ENCODE data around the gene MALAT1.

Gene MALAT1

DNA sequence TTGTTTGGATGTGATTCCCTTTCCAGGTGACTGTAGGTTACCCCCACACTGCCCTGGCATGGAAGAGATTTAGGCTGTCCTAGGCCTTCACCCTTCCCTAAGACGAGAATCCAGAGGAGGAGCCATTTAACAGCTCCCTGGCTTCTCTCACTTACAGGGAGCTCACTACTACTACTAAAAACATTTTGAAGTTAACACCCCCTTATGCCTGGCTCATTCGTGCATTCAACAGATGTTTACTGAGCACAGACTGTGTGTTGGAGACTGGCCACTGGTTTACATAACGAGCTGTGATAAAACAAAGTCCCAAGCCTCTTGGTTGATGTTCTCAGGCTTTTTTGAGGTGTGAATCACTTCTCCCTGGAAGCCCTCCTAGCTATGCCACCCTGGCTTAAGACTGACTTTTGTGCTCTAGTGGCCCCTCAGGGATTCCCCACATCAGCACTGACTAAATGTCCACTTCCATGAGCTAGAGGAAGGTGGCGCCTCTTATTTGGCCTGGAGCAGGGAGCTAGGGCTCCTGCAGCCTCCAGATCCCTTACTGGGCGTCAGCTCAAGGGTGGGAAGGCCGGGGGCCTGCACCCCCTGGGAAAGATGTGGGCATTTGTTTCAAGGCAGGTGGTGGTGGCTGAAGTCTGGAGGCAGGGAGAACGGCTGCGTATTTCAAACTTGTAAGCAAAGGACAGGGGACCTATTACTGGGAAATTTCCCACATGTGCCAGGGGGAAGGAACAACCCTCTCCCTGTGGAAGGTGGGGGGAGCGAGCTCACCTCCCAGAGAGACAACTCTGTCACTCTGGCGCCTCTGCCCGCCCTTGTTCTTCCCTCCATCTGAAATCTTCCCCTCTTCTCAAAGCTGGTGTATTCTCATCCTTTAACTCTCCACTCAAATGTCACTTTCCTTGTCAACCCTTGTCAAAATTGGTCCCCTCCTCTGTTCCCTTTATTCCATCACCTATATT lies 19.4 kb upstream of the MALAT1 start:
- no peak for DNase-seq (ENCODE audit: low read depth)

DNA sequence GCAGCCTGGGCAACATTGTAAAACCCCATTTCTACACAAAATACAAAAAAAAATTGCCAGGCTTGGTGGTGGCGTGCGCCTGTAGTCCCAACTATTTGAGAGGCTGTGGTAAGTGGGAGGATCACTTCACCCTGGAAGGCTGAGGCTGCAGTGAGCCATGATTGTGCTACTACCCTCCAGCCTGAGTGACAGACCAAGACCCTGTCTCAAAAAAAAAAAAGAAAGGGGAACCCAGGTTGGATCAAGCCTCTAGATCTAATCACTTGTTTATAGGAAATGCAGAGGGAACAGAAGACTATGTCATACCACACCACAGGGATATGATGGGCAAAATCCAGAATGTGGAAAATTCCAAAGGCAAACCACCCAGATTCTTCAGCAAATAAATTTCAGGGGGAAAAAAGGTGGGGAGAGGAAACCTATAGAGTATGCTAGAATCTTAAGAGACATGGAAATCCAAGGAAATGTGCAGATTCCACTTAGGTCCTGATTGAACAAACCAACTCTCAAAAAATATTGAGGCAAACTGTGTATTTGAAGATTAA lies 16.5 kb upstream of the MALAT1 start:
- DNase-seq (ENCODE audit: low read depth) = no peak

GRCh38 chr11:65485920-65486219 lies 13.0 kb upstream of the MALAT1 start:
- no peak for DNase-seq (ENCODE audit: low read depth)

DNA sequence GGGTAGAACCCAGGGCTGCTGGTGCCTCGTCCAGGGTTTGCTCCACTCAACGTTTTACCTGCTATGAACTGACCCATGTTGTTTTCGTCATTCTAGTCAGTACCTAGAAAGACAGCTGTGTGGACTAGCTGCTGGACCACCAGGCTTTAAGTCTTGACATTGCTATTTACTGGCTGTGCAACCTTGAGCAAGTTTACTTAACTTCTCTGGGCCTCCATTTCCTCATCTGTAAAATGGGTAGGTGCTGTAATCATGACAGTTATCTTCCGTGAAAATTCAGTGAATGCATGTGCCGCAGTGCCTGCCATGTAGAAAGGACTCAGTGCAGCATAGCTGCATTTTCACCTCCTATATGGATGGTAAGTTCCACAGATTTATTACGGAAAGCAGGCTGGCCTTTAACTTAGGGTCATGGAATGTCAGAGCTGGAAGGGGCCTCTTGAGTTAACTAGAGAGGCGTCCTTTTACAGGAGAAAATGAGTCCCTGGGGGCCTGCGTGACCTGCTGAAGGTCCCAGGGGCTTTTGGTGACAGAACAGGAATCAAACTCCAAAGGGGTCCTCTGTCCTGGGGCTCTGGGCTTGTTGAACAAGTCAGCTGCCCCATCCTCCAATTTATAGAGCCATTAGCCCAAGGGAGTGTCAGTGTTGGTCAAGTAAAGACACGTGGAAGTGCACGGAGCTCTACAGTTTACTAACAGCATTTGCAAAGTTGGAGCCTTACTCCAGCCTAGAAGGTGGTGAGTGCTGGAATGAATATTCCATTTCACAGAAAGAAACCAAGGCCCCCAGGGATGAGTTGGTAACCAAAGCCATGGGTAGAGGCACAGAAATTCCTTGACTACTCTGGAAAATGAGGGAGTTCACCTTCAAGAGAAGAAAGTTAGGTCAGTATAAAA lies 12.0 kb upstream of the MALAT1 start:
- DNase-seq (ENCODE audit: low read depth) = no peak

DNA sequence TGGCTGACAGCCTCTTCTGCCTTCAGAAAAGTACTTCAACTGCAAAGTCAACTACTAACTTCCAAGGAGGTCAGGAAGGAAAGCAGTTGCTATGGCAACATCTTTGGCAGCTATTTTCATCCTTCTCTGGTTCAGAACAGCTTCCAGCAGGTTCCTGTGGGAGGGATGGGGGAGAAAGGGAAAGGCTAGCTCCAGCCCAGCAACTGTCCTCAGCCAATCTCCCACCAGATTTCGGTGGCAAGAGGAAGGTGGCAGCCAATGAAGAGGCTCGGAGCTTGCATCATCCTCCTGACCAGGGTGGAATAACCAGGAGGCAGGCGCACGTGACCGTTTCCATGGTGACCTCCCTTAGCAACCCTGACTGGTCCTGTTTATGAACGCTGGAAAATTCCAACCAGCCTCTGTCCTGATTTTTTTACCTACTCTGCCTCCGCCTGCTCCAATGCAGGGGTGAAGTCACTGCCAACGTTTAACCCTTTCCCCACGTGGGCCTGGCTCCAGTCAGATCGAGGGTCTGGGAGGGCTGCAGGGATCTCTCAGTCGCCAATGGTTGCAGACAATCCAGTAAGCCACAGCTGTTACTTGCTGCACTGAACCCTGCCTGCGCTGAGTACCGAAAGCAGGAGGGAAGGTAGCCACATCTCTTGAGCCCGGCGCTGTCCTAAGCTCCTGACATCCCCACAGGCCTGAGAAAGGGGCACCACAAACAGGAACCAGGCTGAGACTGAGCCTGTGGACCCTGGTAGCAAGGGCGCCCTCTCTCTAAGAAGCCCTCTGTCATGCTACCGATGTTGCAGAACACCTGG lies 11.2 kb upstream of the MALAT1 start:
- DNase-seq (ENCODE audit: low read depth) = peak; percentile 100

- no peak for DNase-seq (ENCODE audit: low read depth)
Observed at GRCh38 chr11:65488273-65489034, 10.4 kb upstream of the MALAT1 start.

DNA sequence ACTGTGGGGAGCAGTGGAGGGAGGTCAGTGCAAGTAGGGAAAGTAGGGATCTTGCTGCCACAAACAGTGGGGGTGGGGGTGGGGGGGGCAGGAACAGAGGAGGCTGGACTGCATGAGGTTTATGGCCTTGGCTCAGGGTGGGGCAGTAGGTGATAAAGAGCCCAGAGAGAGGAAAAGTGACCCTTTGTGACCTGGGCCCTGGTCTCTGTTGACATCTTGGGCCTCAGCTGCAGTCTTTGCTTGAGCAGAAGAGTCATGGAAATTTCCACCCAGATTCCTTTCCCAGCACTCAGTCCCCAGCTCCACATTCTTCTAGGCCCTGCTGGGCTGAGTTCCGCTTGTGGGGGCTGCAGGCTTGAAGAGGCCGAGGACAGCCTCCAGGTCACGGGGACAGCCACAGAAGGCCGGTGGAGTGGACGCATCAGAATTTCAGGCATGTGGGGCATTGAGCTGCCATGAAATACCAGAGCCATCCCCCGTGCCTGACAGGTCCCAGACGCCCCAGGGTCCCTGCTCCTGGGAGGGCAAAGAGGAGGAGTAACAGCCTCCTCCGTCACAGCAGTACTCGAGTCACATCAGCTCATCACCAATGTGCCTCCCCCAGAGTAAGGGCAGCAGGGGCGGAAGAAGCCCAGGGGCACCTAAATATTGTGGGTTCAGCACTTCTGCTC lies 9.7 kb upstream of the MALAT1 start:
- DNase-seq (ENCODE audit: low read depth) = no peak

DNA sequence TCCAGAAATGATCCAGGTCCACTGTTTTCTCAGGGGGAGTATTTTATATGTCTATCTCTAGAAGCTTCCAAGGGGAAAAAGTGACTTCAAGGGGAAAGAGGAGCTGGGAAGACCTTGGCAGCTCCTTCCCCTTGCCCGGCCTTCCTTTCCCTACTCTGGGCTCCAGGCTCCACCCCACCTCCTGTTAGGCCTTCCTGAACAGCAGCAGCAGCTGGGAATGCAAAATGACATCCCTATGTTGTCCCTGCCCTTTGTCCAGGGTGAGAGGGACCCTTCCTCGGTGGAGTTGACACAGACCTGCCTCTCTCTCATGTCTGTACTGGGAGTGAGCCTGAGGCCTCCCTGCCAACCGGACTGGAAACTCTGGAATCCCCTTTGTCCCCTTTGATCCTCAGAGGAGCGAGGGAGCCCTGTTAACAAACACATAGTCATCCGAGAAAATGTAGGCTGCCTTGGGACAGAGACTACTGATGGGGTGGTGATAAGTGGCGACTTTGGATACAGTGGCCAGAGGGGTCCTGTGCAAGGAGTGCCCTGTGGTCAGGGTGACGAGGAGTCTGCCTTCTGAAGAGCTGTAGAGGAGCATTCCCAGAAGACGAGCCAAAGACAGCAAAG lies 9.0 kb upstream of the MALAT1 start:
- no peak for DNase-seq (ENCODE audit: low read depth)

DNA sequence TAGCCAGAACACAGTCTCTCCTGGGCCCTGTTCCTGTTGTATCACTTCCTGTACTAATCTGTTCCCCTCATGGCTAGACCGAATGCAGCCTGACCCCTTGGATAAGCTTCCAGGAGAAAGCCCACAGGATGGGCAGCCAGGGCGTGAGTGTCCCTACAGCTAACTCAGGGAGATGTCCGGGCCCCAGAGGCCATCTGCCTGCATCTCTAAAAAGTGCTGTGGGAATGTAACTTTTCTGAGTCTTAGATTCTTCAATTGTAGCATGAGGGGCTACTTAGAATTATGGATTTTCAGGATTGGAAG lies 7.7 kb upstream of the MALAT1 start:
- no peak for DNase-seq (ENCODE audit: low read depth)

DNA sequence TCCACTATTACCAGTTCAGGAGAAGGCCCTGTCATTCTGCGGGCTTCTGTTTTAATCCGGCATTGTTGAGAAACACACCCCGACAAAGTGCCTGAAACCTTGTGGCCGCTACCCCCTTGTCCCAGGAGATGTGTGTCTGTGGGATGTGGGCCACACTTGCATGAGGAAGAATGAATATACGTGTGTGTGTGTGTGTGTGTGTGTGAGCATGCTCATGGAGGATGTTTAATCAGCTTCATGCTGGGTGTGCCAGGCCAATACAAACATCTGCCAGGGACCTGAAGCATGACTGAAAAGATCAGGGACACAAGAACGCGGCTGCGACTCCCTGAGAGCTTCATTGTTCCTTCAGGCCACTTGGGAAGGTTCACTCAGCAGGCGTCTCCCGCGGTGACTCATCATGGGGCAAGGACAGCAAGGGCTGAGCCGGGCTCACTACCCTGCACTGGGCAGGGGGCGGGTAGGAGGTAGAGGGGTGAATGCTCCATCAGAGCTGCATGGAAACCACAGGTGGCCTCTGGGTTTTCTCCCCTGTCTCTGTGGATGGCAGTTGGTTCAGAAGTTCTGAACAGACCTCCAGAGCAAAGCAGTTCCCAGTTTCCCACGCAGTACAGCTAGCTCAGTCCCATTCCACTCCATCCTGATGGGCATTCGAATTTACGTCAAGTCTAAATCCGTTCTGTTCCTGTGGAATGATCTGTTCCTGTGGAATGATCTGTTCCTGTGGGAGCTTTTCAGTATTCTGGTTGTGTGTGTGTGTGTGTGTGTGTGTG lies 7.0 kb upstream of the MALAT1 start:
- DNase-seq (ENCODE audit: low read depth) = no peak

GRCh38 chr11:65492387-65492636 lies 6.5 kb upstream of the MALAT1 start:
- DNase-seq (ENCODE audit: low read depth) = no peak

DNA sequence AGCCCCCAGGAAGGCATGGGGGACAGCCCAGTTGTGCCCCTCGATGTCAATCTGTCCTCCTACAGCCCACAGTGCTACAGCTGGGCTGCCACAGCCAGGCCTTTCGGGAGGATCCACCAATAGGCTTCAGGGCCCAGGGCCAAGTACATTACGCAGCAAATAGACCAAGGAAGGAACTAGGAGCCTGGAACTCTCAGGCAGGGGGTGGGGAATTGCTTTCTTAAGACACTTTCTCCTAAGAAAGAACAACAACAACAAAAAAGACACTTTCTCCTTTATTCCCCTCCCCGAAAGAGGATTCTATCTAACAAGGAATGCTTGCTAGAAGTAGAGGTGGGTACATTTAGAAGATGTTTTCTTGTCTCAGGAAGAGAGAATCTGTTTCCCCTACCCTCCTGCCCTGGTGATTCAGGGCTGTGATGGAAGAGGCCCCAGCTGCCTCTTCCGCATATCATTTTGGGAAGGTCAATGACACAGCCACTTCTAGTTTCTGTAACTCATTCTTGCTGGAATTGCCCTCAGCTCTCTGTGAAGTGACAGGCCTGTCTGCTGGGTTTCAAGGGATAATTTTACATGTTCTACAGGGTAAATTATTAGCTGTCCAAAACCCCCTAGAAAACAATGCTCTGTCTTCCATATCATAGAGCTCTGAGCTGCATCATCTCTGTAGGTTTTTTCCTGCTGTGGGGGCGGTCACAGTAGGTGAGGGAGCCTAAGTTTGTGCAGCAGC lies 6.0 kb upstream of the MALAT1 start:
- DNase-seq (ENCODE audit: low read depth) = no peak

DNA sequence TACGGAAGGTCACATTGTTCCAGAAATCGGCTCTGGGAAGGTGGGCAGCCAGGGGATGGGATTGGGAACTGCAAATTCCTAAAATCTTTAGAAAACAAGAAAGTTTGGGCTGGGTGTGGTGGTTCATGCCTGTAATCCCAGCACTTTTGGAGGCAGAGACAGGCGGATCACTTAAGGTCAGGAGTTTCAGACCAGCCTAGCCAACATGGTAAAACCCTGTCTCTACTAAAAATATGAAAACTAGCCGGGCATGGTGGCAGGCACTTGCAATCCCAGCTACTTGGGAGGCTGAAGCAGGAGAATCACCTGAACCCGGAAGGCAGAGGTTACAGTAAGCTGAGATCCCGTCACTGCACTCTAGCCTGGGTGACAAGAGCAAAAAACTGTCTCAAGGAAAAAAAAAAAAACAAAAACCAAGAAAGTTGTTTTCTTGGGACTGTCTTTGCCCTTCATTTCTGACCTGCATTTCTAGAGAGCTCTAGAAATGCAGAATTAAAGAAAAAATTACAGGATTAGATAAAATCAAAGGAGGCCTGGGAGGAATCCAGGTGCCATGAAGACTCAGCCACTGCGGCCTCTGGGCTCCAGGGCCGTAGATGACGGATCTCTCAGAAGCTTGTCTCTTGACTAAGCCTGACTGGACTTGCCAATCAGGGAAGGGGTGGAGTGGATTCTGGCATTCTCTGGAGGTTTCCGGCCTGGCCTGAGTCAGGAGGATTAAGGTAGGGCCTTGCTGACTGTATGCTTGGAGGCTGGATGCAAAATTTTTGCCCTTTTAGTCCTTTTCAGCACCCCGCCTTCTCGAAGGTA lies 5.3 kb upstream of the MALAT1 start:
- peak; percentile 94 for DNase-seq (ENCODE audit: low read depth)

DNA sequence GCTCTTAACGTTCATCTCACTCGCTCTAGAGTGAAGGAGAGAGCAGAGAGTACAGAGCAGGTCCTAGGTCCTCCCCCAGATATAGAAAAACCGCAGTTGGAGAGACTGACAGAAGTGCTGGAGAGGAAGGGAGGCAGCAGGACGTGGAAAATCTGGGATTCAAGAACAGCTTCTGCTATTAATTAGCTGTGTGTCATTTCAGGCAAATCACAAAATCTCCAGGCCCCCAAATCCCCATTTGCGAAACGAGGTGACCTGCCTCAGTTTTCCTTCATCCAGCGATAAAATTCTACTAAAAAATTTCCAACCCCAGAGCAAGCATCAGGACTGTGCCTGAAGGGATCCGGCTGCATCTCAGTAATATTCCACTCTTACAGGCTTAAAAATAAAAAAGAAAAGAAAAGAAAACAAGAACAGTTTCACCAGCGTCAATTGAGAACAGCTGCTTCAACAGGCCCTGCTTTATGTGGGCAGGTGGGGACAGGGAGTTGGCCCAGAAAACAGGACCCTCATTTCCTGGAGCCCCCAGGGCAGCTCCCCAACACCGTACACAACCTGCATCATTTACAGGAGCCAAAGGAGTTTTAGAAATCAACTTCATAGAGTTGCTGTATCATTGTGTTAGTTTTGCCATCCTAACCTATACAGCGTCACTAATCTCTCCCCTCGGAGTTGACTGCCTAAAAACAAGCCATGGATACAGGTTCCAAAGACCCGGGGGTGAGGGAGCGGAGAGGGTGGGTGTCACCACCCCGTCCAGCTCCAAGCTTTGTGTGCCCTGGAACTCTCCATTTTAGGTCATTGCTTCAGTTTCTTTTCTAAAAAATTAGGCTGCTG lies 2.3 kb upstream of the MALAT1 start:
- no peak for DNase-seq (ENCODE audit: low read depth)

- DNase-seq (ENCODE audit: low read depth) = peak; percentile 99
Observed at GRCh38 chr11:65497141-65498041, 1.5 kb upstream of the MALAT1 start.

DNA sequence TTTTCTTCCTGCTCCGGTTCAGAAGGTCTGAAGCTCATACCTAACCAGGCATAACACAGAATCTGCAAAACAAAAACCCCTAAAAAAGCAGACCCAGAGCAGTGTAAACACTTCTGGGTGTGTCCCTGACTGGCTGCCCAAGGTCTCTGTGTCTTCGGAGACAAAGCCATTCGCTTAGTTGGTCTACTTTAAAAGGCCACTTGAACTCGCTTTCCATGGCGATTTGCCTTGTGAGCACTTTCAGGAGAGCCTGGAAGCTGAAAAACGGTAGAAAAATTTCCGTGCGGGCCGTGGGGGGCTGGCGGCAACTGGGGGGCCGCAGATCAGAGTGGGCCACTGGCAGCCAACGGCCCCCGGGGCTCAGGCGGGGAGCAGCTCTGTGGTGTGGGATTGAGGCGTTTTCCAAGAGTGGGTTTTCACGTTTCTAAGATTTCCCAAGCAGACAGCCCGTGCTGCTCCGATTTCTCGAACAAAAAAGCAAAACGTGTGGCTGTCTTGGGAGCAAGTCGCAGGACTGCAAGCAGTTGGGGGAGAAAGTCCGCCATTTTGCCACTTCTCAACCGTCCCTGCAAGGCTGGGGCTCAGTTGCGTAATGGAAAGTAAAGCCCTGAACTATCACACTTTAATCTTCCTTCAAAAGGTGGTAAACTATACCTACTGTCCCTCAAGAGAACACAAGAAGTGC lies 661 bp upstream of the MALAT1 start:
- DNase-seq (ENCODE audit: low read depth) = no peak
